ENCODE results near the gene NPC1L1.

NPC1L1 gene

GRCh38 chr7:44497155-44498027 is 43.7 kb downstream of the NPC1L1 start:
- no peak for DNase-seq

- no peak for DNase-seq
Measured at GRCh38 chr7:44496385-44496784, 44.7 kb downstream of the NPC1L1 start.

GRCh38 chr7:44494960-44495359 is 46.2 kb downstream of the NPC1L1 start:
- DNase-seq: no peak

DNA sequence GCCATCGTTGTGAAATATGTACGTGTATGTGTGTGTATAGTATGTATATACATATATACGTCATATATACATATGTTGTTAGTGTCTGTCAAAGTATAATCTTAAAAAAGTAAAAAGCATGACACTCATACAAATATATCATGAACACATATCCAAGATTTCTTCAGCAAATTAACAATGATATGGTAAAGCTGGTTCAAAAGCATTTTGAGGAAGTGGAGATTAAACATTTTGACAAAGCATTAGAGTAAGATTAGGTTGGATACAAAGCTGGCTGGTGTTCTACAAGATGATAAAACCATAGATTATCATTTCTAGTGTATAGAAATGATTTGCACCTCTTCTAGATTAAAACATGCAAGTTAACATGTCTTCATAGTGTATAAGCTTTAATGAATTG is 49.9 kb downstream of the NPC1L1 start:
- no peak for DNase-seq

DNA sequence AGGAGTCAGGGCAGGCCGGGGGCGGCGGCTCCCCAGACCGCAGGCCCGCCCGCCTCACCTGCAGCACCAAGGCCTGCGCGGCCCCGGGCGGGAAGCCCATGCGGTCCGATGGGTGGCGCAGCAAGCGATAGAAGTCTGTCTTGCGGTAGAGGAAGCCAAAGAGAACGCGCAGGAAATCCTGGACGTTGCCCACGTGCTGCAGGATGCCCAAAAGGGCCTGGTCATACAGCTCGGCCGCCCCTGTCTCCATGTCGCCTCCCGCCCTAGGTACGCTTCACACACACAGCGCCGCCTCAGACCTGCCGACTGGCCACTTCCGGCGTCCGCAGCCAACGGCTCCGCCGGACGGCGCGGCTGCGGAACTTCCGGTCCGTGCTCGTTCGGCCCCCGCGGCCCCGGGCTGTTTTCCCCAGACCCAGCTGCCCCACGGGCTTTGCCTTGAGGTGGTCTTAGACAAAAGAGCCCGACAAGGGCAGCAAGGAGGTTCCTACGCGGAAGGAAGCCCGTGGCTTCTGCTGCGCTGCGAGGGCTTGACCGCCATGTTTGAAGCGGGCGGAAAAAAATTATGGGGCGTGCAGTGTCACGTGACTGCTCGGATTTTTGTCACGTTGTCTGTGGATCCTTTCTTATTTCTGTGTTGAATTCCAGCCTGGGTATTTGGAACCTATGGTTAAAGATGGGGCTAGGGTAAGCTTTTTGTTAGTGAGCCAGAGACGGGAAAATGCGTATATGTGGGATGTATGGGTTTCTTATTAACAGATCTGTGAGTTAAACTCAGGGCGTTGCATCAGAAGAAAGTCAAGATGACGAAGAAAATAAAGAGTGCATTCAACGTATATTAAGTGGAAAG is 50.6 kb downstream of the NPC1L1 start, which contains the start of gene NUDCD3:
Gene NUDCD3 (minus strand): TSS at position 308 of the 850 bp plus-strand sequence. CDS start 58 bp downstream, at position 250.
- DNase-seq: peak; percentile 85

DNA sequence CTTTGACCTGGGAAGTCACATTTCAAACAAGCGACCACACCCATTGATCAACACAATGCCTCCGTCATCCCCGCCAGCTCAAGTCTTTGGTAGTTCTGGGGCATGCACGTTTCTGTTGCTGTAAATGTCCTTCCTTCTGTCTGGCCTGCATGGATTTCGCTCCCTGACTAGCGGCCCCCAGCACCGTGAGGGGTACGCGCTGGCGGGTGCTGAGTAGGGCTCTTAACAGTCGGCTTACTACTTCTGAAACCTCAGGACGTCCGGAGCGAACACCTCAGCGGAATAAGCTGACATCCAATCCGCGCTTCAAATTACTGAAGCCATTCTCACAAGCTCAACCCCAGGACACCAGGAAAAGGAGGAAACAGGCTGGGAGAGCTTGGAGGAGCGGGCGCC is 51.2 kb downstream of the NPC1L1 start:
- DNase-seq: no peak

GRCh38 chr7:44488955-44489354 is 52.2 kb downstream of the NPC1L1 start:
- DNase-seq: no peak

- DNase-seq: no peak
Measured at GRCh38 chr7:44486693-44487092, 54.4 kb downstream of the NPC1L1 start.

DNA sequence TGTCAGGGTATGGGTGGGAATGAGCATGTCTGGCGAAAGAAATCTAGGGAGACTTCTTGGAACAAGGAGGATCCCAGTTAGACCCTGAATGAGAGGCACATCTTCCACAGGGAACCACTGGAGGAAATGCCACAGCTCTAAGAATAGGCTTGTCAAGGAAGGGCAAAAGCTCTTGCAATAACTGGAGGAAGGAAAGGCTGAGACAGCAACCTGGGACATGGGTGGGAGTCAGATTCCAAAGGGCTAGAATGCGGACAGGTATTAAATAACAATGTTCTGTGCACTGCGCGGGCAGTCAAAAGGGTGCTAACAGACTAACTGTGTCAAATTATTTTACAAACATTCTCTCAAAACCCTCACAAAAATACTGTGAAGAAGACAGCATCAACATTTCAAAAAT is 55.1 kb downstream of the NPC1L1 start:
- DNase-seq: no peak

DNA sequence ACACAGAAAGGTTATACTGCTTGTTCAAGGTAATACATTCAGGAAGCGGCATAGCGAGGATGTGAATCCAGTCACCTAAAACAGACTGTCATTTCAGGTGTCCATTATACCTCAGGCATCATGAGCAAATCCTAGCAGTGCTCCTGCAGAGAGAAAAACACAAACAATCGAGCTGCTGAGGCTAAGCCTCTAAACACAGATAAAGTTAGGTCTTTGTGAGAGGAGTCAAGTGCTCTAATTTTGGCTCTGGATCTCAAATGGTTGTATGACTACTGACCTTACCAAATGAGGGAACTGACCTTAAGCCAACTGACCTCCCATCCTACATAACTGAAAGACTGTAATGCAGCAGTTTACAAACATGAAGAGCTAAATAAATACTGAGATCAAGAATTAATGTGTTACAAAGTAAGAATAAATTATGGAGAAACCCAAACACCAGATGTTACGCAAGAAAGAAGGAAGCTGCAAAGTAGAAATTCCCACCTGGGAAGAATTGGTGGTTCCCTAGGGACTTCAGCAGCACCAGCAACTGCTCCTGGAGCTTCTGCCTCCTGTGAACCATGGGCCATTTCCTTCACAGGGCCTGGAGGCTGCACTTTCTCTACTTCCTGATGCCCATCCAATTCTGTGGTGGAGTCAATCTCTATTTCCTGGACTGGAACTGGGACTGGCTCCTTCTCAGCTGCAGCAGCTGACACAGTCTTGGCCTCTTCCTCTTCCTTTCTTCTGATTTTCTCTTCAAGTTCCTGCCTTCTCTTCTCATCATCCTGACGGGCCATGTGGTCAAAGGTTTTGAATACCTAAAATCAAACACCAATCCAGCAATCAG is 56.4 kb downstream of the NPC1L1 start:
- no peak for DNase-seq

DNA sequence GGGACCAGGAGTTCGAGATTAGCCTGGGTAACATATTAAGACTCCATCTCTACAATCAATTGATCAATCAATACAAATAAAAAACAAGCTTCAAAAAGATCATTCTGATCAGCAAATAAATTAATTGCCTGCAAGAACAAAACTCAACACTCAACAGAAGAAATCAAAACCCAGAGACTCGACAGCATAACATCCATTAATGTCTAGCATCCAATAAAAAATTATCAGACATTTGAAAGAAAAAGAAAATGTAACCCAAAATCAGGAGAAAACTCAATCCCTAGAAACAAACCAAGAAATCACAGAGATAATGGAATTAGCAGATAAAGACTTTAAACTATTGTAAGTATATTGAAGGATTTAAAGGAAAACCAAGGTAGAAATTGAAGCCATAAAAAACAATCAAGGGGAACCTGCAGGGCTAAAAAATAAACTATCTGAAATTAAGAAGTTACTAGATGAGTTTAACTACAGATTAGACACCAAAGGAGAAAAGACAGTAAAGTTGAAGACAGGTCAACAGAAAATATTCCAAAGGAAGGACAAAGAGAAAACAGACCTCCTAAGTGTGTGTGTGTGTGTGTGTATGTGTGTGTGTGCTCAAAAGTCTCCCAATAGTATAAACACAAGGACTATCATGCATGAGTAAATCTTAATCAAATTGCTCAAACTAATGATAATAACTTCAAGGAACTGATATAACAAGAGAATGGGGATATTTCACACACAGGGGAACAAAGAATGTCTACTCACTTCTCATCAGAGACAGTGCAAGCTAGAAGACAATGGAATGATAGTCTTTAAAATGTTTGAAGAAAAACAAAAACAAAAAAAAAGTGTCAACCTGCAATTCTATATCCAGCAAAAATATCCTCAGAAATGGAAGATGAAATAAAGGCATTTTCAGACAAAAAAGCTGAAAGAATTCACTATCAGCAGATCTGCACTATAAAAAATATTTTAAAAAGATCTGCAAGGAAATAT is 58.3 kb downstream of the NPC1L1 start:
- DNase-seq: no peak

- DNase-seq: no peak
Measured at GRCh38 chr7:44477938-44478337, 63.2 kb downstream of the NPC1L1 start.

GRCh38 chr7:44477063-44477830 is 63.9 kb downstream of the NPC1L1 start:
- DNase-seq: no peak

DNA sequence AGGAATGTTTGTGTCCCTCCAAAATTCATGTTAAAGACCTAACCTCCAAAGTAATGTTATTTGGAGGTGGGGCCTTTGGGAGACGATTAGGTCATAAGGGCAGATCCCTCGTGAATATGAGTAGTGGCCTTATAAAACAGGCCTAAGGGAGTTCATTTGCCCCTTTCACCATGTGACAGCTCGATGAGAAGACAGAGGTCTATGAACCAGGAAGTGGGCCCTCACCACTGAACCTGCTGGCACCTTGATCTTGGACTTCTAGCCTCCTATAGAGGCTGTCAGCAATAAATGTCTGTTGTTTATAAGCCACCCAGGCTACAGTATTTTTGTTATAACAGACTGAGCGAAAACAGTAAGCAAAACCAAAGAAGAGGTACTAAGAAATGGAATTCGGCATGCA is 64.8 kb downstream of the NPC1L1 start:
- DNase-seq: no peak

DNA sequence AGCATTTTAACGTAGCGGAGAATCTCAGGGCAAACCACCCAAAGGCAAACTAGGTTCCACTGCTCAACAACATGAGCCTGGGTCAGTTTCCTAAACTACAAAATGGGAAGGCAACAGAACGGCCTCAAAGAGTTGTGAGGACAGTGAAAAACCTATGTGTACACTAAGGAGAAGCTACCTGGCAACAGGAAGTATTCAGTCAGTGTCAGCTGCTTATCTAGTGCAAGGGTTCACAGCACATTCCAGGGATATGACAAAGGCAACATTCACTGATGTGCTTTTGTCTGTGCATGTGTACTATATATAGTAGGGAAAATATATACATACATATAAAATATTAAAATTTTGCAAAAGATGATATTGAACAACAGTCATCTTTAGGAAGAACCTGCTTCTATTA is 67.8 kb downstream of the NPC1L1 start:
- no peak for DNase-seq

DNA sequence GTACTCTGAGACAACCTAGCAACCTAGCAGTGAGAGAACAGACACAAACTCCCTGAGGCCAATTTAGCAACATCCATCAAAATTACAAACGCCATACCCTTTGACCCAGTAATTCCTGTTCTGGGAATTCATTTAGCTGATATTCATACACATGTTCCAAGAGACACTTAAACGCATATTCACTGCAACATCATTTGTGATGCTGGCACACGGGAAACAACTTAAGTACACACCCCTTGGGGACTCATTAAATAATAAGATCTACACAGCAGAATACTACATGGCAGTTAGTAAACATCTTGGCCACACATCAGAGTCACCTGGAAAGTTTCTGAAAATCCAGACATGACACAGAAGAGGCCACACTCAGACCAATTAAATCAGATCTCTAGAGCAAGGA is 68.3 kb downstream of the NPC1L1 start:
- no peak for DNase-seq

GRCh38 chr7:44471850-44472249 is 69.3 kb downstream of the NPC1L1 start:
- no peak for DNase-seq

DNA sequence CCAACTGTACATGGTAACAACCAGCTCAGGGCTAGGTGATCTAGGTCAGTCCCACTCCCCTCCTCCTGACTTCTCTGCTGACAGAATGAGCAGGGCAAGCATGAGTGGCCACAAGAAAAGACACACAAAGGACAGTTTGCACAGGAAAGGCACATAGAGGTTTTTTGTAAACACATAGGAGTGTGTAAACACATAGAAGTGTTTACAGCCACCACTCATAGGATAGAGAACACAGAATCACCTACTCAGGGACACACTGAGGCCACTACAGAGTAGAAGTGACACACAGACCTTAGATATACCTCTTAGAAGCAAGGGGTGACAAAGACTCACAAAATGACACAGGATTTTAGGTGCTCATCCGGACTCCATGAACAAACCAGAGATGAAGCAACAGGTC is 69.7 kb downstream of the NPC1L1 start:
- DNase-seq: no peak

- no peak for DNase-seq
Measured at GRCh38 chr7:44470628-44471245, 70.4 kb downstream of the NPC1L1 start.

DNA sequence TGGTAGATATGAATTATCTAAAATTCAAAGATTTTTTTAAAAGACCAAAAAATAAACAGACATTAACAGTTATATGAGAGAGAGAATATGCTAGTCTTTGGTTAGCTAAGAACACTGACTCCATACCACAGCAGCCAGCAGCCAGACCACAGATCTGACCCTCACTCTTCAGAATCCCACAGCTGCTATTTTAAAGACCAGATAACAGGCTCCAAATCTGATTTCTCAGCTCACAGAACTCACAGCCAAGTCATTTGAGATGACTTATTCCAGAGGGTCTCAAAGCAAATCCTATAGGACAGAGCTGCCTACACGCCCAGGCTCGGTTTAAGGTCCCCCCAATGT is 71.0 kb downstream of the NPC1L1 start:
- no peak for DNase-seq
